GM23248 (cell line): ENCODE results near the gene KDM5A.

ENCODE experiments used
- EZH2 ChIP-seq: fragments of 200-600 bp; sonication (generic); IDR thresholded peaks from 2 replicates; pipeline ENCODE4 v1.6.1; 2018; ENCODE audit warnings: antibody characterized with exemption, mild to moderate bottlenecking; ENCODE audit not compliant: insufficient read depth, poor library complexity, severe bottlenecking
- EZH2phosphoT487 ChIP-seq: fragments of 200-600 bp; sonication (generic); IDR thresholded peaks from 2 replicates; pipeline ENCODE4 v1.6.1; 2018; ENCODE audit warnings: antibody characterized with exemption, moderate library complexity, mild to moderate bottlenecking, low read depth; ENCODE audit not compliant: insufficient read depth

GRCh38 chr12:422526-422925, 33.4 kb upstream of the KDM5A start:
- TF ChIP-seq EZH2phosphoT487 (no peak), EZH2 (no peak)
